ENCODE measurements around the gene DSCAML1. TPM values are rescaled to one million over a fixed set of nuclear protein-coding genes. Genes with fewer than 3 reads are reported as not detected.

DSCAML1 gene
- total RNA-seq, 2 donors from 2014 or later, result 0.67 to 1.3 TPM

DNA sequence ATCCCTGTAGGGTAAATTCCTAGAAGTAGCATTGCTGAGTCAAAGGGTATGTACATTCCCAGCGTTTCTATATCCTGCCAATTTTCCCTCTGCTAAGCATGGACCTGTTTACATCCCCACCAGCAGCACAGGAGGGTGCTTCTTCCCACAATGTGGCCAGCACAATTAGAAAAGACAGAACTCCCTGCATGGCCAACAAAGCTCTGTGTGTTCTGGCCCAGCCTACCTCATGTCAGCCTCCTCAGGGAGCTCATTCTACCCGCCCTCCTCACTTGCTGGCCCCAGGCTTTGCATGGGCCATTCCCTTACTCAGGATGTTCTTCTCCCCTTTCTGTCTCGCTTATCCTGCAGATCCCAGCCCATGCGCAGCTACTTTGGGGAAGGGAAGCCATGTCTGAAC, 186.1 kb downstream of the DSCAML1 start:
- Histone ChIP-seq H3K4me3 (no peak overlapping the region), H3K9me3 (no peaks in the 10 kb centered on the region), H3K27me3 (no peaks in the 10 kb centered on the region), H3K4me1 (peaks cover 0 to 10% of the 10 kb centered on the region in 2 donors), H3K27ac (no peak overlapping the region), H3K36me3 (no peaks in the 10 kb centered on the region)
- no peak for DNase-seq (ENCODE audit: low spot score)
- TF ChIP-seq, protein P1, sequence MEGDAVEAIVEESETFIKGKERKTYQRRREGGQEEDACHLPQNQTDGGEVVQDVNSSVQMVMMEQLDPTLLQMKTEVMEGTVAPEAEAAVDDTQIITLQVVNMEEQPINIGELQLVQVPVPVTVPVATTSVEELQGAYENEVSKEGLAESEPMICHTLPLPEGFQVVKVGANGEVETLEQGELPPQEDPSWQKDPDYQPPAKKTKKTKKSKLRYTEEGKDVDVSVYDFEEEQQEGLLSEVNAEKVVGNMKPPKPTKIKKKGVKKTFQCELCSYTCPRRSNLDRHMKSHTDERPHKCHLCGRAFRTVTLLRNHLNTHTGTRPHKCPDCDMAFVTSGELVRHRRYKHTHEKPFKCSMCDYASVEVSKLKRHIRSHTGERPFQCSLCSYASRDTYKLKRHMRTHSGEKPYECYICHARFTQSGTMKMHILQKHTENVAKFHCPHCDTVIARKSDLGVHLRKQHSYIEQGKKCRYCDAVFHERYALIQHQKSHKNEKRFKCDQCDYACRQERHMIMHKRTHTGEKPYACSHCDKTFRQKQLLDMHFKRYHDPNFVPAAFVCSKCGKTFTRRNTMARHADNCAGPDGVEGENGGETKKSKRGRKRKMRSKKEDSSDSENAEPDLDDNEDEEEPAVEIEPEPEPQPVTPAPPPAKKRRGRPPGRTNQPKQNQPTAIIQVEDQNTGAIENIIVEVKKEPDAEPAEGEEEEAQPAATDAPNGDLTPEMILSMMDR (IDR thresholded peaks at IDR 0.05), result no peak

DNA sequence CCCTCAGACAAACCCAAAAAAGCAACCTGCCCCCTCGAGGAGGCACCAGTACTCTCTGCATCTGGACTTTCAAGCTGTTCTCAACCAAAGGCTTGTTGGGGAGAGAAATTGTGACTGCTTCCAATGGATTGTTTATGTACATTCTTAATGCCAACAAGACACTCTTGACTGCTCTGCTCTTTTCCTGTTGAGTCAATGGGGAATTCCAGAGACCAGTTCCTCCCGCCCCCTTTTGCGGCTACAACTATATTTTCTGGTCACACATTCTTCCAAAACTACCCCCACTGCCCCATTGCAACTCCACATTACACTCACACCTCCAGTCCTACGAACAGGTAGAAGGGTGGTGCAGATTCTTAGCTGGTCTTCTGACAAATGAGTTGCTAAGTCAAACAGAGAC, 187.0 kb downstream of the DSCAML1 start:
- no peak for DNase-seq (ENCODE audit: low spot score)
- Histone ChIP-seq H3K27me3 (no peaks in the 10 kb centered on the region), H3K36me3 (no peaks in the 10 kb centered on the region), H3K4me3 (no peak overlapping the region), H3K27ac (no peak overlapping the region), H3K4me1 (peaks cover 0 to 10% of the 10 kb centered on the region in 2 donors), H3K9me3 (no peaks in the 10 kb centered on the region)
- TF ChIP-seq, protein P1 (IDR thresholded peaks at IDR 0.05), result no peak

DNA sequence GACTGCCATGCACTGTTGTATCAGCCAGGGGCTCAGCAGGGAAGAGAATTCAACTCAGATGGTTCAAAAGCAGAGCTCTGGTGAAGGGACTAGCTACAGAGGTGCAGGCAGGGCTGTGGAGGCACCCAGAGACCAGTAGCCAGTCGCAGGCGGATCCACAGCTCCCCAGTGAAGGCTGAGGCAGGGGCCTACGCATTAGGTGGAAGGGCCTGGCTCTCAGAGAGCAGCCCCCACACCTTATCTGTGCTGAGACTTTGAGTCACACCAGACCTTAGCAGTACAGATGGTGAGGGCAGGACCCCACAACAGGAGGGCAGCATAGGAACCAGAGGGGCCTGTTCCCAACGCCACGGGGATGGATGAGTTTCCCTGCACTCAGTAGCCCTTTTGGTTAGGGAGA, 189.6 kb downstream of the DSCAML1 start:
- H3K36me3 ChIP-seq, result no peaks in the 10 kb centered on the region
- no peak for DNase-seq (ENCODE audit: low spot score)
- no peak overlapping the region for H3K27ac ChIP-seq
- peaks cover 0 to 6% of the 10 kb centered on the region in 2 donors for H3K4me1 ChIP-seq
- no peaks in the 10 kb centered on the region for H3K9me3 ChIP-seq
- no peak overlapping the region for H3K4me3 ChIP-seq
- H3K27me3 ChIP-seq, result no peaks in the 10 kb centered on the region
- TF ChIP-seq, protein P1 (IDR thresholded peaks at IDR 0.05), result no peak

DNA sequence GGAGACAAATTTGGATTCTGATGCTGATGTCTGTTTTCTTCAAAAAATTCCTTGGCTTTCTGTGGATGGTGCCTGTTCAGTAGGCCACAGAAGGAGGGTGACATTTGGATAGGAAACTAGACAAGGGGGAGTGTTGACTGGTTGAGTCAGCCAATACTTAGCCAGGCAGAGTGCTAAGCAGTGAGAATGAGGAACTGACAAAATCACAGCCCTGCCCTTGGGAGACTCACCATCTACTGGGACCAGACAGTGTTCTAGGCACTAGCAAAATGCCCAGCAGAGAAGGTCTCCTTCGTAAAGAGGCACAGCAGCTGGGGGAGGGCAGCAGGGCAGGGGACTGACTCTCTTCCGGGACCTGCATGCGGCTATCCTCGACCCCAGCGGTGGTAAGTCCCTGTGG, 190.2 kb downstream of the DSCAML1 start:
- Histone ChIP-seq H3K27me3 (no peaks in the 10 kb centered on the region), H3K36me3 (no peaks in the 10 kb centered on the region), H3K4me1 (peaks cover 0 to 6% of the 10 kb centered on the region in 2 donors), H3K4me3 (no peak overlapping the region), H3K9me3 (no peaks in the 10 kb centered on the region), H3K27ac (no peak overlapping the region)
- TF ChIP-seq, protein P1 (IDR thresholded peaks at IDR 0.05), result no peak
- DNase-seq (ENCODE audit: low spot score), result no peak

DNA sequence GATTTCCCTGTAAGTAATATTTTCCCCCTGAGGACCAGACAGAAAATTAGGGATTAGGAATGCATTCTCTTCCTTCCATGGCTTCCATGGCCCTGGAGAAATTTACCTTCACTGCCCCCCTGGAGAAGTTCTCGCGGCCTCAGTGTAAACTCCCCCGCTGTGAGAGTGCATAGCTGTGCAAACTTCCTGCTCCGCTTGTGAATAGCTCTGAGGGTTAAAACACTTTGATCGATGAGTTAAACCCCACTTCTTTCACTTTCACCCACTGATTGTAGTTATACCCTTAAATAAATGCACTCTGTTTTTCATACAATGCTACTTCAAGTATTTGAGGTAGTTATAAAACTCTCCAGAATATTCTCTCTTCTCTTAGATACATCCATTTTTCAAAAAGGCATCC, 190.8 kb downstream of the DSCAML1 start:
- TF ChIP-seq, protein P1 (IDR thresholded peaks at IDR 0.05), result no peak
- no peak for DNase-seq (ENCODE audit: low spot score)
- peaks cover 0 to 6% of the 10 kb centered on the region in 2 donors for H3K4me1 ChIP-seq

DNA sequence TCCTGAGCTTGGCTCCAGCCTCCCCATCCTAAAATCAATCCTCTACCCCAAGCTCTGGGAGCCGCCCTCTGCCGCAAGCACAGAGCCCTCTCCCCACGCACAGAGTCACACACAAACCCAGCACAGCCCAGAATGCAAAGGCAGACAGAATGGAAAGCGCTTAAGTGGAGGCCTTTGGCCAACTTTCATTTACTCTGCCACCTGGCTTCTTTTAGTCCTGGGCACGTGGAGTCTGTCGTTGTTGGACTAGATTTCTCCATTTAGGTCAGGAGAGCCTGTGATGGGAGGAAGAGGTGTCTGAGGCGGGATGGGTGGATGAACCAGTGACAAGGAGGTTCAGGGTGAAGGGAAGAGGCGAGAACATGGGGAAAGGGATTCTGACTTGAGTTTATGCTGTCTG, 191.7 kb downstream of the DSCAML1 start:
- H3K4me1 ChIP-seq, result peaks cover 0 to 10% of the 10 kb centered on the region in 2 donors
- no peak overlapping the region for H3K4me3 ChIP-seq
- TF ChIP-seq, protein P1 (IDR thresholded peaks at IDR 0.05), result no peak
- no peaks in the 10 kb centered on the region for H3K9me3 ChIP-seq
- no peaks in the 10 kb centered on the region for H3K36me3 ChIP-seq
- no peaks in the 10 kb centered on the region for H3K27me3 ChIP-seq
- DNase-seq (ENCODE audit: low spot score), result no peak
- H3K27ac ChIP-seq, result no peak overlapping the region

More for the DNA sequence above, 190.8 kb downstream of the DSCAML1 start:
- no peaks in the 10 kb centered on the region for H3K27me3 ChIP-seq
- H3K36me3 ChIP-seq, result no peaks in the 10 kb centered on the region
- no peak overlapping the region for H3K27ac ChIP-seq
- no peak overlapping the region for H3K4me3 ChIP-seq
- H3K9me3 ChIP-seq, result no peaks in the 10 kb centered on the region

Data from right atrium auricular region (tissue), 2 donors.